GM12865 (cell line): Measurements from ENCODE around the gene ADCY6.

Experiments
- DNase-seq: peaks from one replicate; pipeline ENCODE4 v3.0.0; 2010; ENCODE audit warnings: low read depth
- H3K4me3 ChIP-seq: 2 replicates; pipeline ENCODE4 v1.5.1; 2011; ENCODE audit warnings: mild to moderate bottlenecking, low read depth, low read length, control low read depth
- TF ChIP-seq, protein P1 (sequence below): IDR thresholded peaks from 2 replicates; pipeline ENCODE4 v1.5.1; 2011; ENCODE audit warnings: low read length, control low read depth, low read depth, inconsistent platforms; ENCODE audit not compliant: insufficient read depth; ENCODE audit errors: missing control alignments

The ADCY6 gene

DNA sequence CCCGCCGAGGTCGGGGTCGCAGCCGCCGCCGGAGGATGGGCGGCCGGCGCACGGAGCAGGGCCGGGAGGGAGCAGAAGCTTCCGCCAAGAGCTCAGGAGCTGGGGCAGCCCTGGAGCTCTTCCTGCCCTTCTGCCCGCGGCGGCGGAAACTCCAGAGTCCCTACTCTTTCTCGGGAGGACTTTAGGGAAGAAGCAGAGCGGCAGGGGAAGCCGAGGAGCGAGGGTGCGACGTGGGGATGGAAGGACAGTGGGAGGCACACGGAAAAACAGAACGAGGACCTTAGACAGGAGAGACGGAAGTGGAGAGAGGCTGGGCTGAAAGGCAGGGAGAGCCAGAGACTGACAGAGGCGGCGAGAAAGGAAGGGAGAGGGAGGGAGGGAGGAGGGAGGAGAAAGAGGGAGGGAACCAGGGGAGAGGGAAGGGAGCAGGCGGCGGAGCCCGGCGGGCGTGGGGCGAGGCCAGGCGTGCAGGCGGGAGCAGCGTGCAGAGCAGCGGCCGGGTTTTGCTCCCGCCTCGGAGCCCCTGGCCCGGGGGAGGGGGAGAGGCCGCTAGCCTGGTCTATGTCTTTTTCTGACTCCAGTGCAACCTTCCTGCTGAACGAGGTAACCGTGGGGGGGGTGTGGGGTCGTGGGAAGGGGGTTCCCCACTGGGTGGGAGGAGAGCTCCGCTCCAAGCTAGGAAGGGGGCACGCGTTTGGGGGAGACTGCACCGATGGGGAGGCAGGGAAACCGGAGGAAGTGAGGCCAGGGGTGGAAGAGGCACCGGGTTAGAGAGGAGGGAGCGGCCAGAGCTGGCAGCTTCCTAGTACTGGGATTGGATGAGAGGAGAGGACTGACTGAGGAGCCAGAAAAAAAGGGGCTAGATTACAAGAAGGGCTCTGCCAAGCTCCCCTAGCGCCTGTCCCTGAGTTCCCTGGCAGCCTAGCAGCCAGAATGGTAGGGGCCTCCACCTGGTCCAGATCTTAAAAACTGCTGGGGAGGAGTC lies 26.5 kb upstream of the ADCY6 start:
- peak; percentile 62 for DNase-seq
- peak overlapping the region; percentile 87 for H3K4me3 ChIP-seq
- TF ChIP-seq, protein P1, sequence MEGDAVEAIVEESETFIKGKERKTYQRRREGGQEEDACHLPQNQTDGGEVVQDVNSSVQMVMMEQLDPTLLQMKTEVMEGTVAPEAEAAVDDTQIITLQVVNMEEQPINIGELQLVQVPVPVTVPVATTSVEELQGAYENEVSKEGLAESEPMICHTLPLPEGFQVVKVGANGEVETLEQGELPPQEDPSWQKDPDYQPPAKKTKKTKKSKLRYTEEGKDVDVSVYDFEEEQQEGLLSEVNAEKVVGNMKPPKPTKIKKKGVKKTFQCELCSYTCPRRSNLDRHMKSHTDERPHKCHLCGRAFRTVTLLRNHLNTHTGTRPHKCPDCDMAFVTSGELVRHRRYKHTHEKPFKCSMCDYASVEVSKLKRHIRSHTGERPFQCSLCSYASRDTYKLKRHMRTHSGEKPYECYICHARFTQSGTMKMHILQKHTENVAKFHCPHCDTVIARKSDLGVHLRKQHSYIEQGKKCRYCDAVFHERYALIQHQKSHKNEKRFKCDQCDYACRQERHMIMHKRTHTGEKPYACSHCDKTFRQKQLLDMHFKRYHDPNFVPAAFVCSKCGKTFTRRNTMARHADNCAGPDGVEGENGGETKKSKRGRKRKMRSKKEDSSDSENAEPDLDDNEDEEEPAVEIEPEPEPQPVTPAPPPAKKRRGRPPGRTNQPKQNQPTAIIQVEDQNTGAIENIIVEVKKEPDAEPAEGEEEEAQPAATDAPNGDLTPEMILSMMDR: no peak

DNA sequence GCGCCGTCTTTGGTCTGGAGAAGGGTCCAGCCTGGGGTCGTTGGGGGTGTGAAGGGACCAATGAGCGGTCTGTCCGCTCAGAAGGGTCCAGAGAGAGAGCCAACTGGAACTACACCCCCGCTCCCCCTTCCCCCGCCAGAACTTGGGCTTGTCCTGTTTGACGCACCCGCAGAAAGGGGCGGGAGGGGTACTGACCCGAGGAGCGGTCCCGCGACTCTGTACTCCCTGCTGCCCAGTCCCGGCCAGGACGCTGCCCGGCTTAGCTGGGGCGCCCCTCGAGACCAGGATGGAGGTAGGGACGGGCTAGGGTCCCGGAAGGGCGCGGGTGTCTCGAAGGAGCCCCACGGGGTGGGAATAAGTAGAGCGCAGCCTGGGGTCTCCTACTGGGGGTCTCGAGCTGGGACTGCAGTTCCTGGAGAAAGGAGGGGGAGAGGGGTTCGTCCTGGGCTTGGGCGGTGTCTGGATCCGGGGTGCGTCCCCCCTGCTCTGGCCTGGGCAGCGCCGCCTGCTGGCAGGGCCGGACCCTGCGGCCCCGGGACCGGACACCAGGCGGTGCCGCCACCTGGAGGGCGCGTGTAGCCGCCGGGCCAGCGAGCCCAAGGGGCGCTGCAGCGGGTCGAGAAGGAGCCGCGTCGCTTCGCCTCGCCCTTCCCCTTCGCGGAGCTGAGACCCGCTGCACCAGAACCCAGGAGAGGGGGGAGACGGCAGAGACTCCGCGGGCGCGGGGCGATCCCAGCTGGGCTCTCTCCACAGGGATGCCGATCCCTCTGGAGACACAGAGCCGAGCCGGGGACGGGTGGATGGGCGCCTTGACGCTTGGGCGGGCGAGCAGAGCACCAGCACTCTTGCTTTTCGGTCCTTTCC lies 25.6 kb upstream of the ADCY6 start:
- TF ChIP-seq, protein P1: peak; percentile 100
- peak overlapping the region; percentile 87 for H3K4me3 ChIP-seq
- peak; percentile 90 for DNase-seq

DNA sequence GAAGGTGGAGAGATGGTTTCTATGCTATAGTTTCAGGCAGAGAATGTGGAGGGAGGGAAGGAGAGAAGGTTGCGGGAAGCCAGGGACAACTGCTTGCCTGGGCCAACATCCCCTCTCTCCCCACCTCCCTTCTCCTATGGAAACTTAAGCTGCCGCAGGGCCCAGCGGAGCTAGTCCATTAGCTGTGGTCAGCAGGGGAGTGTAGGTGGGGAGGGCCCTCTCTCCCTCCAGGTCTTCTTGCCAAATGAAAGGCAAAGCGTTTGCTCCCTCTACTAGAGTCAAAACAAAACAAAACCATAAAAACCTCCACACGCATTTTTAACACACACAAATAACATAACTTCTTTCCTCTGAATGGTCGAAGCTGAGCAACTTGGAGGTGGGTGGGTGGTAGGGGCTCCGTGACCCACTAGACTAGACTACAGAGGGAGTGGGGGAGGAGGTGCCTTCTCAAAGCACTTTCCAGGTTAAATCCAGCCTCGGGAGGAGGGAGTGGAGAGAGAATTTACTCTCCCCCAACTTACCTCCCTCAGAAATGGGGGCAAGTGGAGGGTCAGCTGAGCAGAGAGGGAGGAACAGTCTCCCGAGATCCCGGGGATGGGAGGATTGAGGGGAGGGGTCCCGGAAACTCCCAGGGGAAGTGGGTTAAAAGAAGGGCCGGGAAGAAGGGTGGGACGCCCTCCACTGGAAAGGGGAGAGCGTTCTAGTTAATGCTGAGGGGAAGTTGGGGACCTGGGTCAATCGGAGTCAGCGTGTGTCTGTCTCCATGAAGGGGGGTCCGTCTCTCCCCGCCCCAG lies 24.8 kb upstream of the ADCY6 start:
- TF ChIP-seq, protein P1: no peak
- peak overlapping the region; percentile 87 for H3K4me3 ChIP-seq
- no peak for DNase-seq

DNA sequence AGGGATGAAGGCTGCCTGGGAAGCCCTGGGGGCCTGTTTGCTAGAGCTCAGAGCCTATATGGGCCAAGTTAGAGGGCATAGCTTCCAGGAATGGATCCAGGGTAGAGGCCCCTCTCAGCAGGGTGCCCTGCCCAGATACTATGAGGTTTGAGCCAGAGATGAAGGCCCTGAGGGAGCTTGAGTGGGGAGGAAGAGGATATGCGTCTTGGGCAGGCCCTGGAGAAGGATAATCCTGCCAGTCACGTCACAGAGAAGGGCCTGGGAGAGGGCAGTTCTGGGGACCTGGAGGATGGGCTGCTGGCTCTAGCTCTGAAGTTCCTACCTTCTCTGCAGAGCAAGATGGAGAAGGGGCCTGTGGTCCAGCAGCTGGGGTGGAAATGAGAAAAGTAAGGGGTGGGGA lies 23.5 kb upstream of the ADCY6 start:
- H3K4me3 ChIP-seq: no peak overlapping the region
- no peak for DNase-seq
- TF ChIP-seq, protein P1: no peak

DNA sequence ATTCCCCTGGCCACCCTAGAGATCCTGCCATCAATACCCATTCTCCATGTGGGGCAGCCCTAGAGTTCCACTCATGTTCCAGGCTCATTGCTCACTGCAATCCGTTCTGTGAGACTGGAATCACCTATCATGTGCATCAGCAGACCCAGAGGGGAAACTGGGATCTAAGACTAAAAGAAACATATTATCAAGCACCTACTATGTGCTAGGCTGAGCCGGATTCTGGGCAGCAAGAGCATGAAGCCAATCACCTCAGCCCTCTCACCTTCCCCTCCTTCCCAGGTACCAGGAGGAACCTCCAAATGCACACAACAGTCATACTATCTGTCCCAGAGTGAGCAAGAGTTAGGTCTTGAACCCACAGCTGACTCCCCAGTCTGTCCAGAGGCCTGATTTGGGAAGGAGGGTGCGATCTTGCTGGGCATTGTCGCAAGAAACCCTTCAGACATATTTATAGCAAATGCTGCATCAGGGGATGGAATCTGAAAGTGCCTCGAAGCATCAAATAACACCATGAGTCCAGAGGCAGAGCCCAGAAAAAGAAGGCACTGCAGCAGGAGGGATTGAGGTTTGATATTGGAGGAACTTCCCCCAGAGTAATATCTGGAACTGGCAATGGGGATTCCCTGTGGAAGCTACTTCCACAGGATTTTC lies 22.7 kb upstream of the ADCY6 start:
- no peak overlapping the region for H3K4me3 ChIP-seq
- no peak for DNase-seq
- TF ChIP-seq, protein P1: no peak
